ENCODE measurements around the gene KIAA0513. TPM values are rescaled to one million over a fixed set of nuclear protein-coding genes. Genes with fewer than 3 reads are reported as not detected.
A peak's percentile ranks its signal among the peaks of the same experiment; 100 is the strongest.

Gene KIAA0513
- total and polyA plus RNA-seq, 2 donors (not counting 1 experiment from before 2014, with no cell fraction given): 11.7 to 22.3 TPM

DNA sequence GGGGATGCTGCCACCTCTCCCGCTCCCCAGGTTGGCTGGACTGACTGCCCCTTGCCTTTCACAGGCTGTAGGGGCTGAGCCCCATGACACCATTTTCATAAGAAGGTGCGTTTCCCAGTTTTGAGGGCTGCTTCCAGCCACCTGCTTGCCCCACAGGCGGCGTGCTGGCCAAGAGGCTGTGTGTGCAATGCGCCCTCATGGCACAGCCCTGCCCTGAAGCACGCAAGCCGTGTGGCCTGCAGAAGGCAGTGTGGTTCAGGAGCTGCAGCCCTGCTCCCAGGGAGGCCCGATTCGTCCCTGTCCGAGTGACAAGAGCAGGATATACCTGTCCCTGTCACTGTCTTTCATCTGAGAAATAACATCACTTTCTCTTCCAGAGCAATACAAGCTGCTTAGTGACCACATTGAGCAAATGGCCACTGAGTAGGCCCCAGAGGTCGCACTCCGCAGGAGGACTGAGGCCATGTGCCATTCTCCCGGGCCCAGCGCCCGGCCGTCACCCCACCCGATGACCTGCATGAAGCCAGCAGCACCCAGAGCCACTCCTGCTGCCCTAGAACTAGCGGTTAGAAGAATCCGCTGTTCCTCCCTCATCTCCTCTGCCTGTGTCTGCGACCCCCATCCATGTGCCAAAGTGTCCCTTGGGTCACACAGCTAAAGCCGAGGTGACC is 60.4 kb downstream of the KIAA0513 start:
- H3K79me2 ChIP-seq (ENCODE audit: control insufficient read depth, insufficient read depth, low read length): no peaks in the 10 kb centered on the region
- TF ChIP-seq EZH2 (IDR thresholded peaks at IDR 0.05; ENCODE audit: low read length, missing control alignments): no peak
- TF ChIP-seq, protein P1, sequence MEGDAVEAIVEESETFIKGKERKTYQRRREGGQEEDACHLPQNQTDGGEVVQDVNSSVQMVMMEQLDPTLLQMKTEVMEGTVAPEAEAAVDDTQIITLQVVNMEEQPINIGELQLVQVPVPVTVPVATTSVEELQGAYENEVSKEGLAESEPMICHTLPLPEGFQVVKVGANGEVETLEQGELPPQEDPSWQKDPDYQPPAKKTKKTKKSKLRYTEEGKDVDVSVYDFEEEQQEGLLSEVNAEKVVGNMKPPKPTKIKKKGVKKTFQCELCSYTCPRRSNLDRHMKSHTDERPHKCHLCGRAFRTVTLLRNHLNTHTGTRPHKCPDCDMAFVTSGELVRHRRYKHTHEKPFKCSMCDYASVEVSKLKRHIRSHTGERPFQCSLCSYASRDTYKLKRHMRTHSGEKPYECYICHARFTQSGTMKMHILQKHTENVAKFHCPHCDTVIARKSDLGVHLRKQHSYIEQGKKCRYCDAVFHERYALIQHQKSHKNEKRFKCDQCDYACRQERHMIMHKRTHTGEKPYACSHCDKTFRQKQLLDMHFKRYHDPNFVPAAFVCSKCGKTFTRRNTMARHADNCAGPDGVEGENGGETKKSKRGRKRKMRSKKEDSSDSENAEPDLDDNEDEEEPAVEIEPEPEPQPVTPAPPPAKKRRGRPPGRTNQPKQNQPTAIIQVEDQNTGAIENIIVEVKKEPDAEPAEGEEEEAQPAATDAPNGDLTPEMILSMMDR (conservative IDR thresholded peaks at IDR 0.05 in 1 of 2, IDR thresholded peaks at IDR 0.05 in 1 of 2; ENCODE audit: low read depth in 1 of 2, low read length in 2 of 2): no peak
- no peaks in the 10 kb centered on the region for H3K27me3 ChIP-seq (ENCODE audit: control insufficient read depth, insufficient read depth, low read length)
- no peak overlapping the region for H3K9ac ChIP-seq (ENCODE audit: insufficient read depth, low read length)
- H3K27ac ChIP-seq (ENCODE audit: insufficient read depth, low read length): no peak overlapping the region
- no peaks in the 10 kb centered on the region for H3K9me3 ChIP-seq (ENCODE audit: control insufficient read depth, insufficient read depth, low read depth, low read length)
- no peak overlapping the region for H3K4me2 ChIP-seq (ENCODE audit: extremely low read depth, insufficient read depth, low read length)
- DNase-seq (ENCODE audit: low read depth in 2 of 2): no peak
- no peaks in the 10 kb centered on the region for H4K20me1 ChIP-seq (ENCODE audit: control insufficient read depth, extremely low read depth, insufficient read depth, low read length)
- H3K36me3 ChIP-seq (ENCODE audit: control insufficient read depth, insufficient read depth, low read length): peaks cover 2% of the 10 kb centered on the region
- no peak overlapping the region for H3K4me3 ChIP-seq (replicated peaks in 1 of 4; ENCODE audit: control extremely low read depth in 1 of 4, insufficient read depth in 1 of 4, low read depth in 3 of 4, low read length in 4 of 4)
- H2AFZ ChIP-seq (ENCODE audit: low read length): no peak overlapping the region
- H3K4me1 ChIP-seq (ENCODE audit: control insufficient read depth, extremely low read depth, insufficient read depth, low read length): no peaks in the 10 kb centered on the region

GRCh38 chr16:85088570-85089199 is 61.1 kb downstream of the KIAA0513 start:
- Histone ChIP-seq H3K4me2 (ENCODE audit: extremely low read depth, insufficient read depth, low read length) (no peak overlapping the region), H3K4me3 (replicated peaks in 1 of 4; ENCODE audit: control extremely low read depth in 1 of 4, insufficient read depth in 1 of 4, low read depth in 3 of 4, low read length in 4 of 4) (no peak overlapping the region), H4K20me1 (ENCODE audit: control insufficient read depth, extremely low read depth, insufficient read depth, low read length) (no peaks in the 10 kb centered on the region), H3K27me3 (ENCODE audit: control insufficient read depth, insufficient read depth, low read length) (no peaks in the 10 kb centered on the region), H3K36me3 (ENCODE audit: control insufficient read depth, insufficient read depth, low read length) (peaks cover 2% of the 10 kb centered on the region), H3K79me2 (ENCODE audit: control insufficient read depth, insufficient read depth, low read length) (no peaks in the 10 kb centered on the region), H3K4me1 (ENCODE audit: control insufficient read depth, extremely low read depth, insufficient read depth, low read length) (no peaks in the 10 kb centered on the region), H3K9me3 (ENCODE audit: control insufficient read depth, insufficient read depth, low read depth, low read length) (no peaks in the 10 kb centered on the region), H2AFZ (ENCODE audit: low read length) (no peak overlapping the region), H3K9ac (ENCODE audit: insufficient read depth, low read length) (no peak overlapping the region), H3K27ac (ENCODE audit: insufficient read depth, low read length) (no peak overlapping the region)
- DNase-seq (ENCODE audit: low read depth in 2 of 2): no peak
- no peak for TF ChIP-seq EZH2 (IDR thresholded peaks at IDR 0.05; ENCODE audit: low read length, missing control alignments)
- TF ChIP-seq, protein P1 (conservative IDR thresholded peaks at IDR 0.05 in 1 of 2, IDR thresholded peaks at IDR 0.05 in 1 of 2; ENCODE audit: low read depth in 1 of 2, low read length in 2 of 2): no peak

GRCh38 chr16:85089525-85089924 is 61.9 kb downstream of the KIAA0513 start:
- Histone ChIP-seq H3K27ac (ENCODE audit: insufficient read depth, low read length) (no peak overlapping the region), H3K4me2 (ENCODE audit: extremely low read depth, insufficient read depth, low read length) (no peak overlapping the region), H3K36me3 (ENCODE audit: control insufficient read depth, insufficient read depth, low read length) (peaks cover 2% of the 10 kb centered on the region), H3K9me3 (ENCODE audit: control insufficient read depth, insufficient read depth, low read depth, low read length) (no peaks in the 10 kb centered on the region), H2AFZ (ENCODE audit: low read length) (no peak overlapping the region), H3K27me3 (ENCODE audit: control insufficient read depth, insufficient read depth, low read length) (no peaks in the 10 kb centered on the region), H3K79me2 (ENCODE audit: control insufficient read depth, insufficient read depth, low read length) (no peaks in the 10 kb centered on the region), H3K4me1 (ENCODE audit: control insufficient read depth, extremely low read depth, insufficient read depth, low read length) (no peaks in the 10 kb centered on the region), H4K20me1 (ENCODE audit: control insufficient read depth, extremely low read depth, insufficient read depth, low read length) (no peaks in the 10 kb centered on the region), H3K9ac (ENCODE audit: insufficient read depth, low read length) (no peak overlapping the region), H3K4me3 (replicated peaks in 1 of 4; ENCODE audit: control extremely low read depth in 1 of 4, insufficient read depth in 1 of 4, low read depth in 3 of 4, low read length in 4 of 4) (no peak overlapping the region)
- DNase-seq (ENCODE audit: low read depth in 2 of 2): peak; percentile 26 to 49
- no peak for TF ChIP-seq EZH2 (IDR thresholded peaks at IDR 0.05; ENCODE audit: low read length, missing control alignments)
- TF ChIP-seq, protein P1 (conservative IDR thresholded peaks at IDR 0.05 in 1 of 2, IDR thresholded peaks at IDR 0.05 in 1 of 2; ENCODE audit: low read depth in 1 of 2, low read length in 2 of 2): no peak

All from fibroblast of lung (primary cell).